ENCODE results near the gene RELN.

The RELN gene

GRCh38 chr7:103528152-103528551 lies 461.3 kb downstream of the RELN start:
- no peak overlapping the region for H3K4me3 ChIP-seq (ENCODE audit: low read depth, low read length)
- DNase-seq (ENCODE audit: low read depth) = no peak
- no peak for TF ChIP-seq CTCF (IDR thresholded peaks at IDR 0.05; ENCODE audit: low read depth, low read length)
- no peak for TF ChIP-seq MYC (IDR thresholded peaks at IDR 0.05; ENCODE audit: low read depth, low read length)
- TF ChIP-seq MAX (IDR thresholded peaks at IDR 0.05; ENCODE audit: low read depth, low read length) = no peak
- no peak for TF ChIP-seq POLR2A (IDR thresholded peaks at IDR 0.05; ENCODE audit: extremely low read depth, insufficient read length)

- no peak for DNase-seq (ENCODE audit: low read depth)
- no peak overlapping the region for H3K4me3 ChIP-seq (ENCODE audit: low read depth, low read length)
- TF ChIP-seq CTCF (IDR thresholded peaks at IDR 0.05; ENCODE audit: low read depth, low read length) (no peak), MYC (IDR thresholded peaks at IDR 0.05; ENCODE audit: low read depth, low read length) (no peak), POLR2A (IDR thresholded peaks at IDR 0.05; ENCODE audit: extremely low read depth, insufficient read length) (no peak), MAX (IDR thresholded peaks at IDR 0.05; ENCODE audit: low read depth, low read length) (no peak)
Measured at GRCh38 chr7:103525937-103526336, 463.5 kb downstream of the RELN start.

- no peak for TF ChIP-seq POLR2A (IDR thresholded peaks at IDR 0.05; ENCODE audit: extremely low read depth, insufficient read length)
- peak; percentile 42; the same call in 1 of the 2 replicates for TF ChIP-seq MYC (IDR thresholded peaks at IDR 0.05; ENCODE audit: low read depth, low read length)
- peak; percentile 34 for TF ChIP-seq CTCF (IDR thresholded peaks at IDR 0.05; ENCODE audit: low read depth, low read length)
- peak; percentile 95 for TF ChIP-seq MAX (IDR thresholded peaks at IDR 0.05; ENCODE audit: low read depth, low read length)
- DNase-seq (ENCODE audit: low read depth) = peak; percentile 53
- no peak overlapping the region for H3K4me3 ChIP-seq (ENCODE audit: low read depth, low read length)
Measured at GRCh38 chr7:103524042-103524907, 465.2 kb downstream of the RELN start.

- H3K4me3 ChIP-seq (ENCODE audit: low read depth, low read length) = no peak overlapping the region
- no peak for DNase-seq (ENCODE audit: low read depth)
- no peak for TF ChIP-seq CTCF (IDR thresholded peaks at IDR 0.05; ENCODE audit: low read depth, low read length)
- no peak for TF ChIP-seq MYC (IDR thresholded peaks at IDR 0.05; ENCODE audit: low read depth, low read length)
- TF ChIP-seq MAX (IDR thresholded peaks at IDR 0.05; ENCODE audit: low read depth, low read length) = no peak
- TF ChIP-seq POLR2A (IDR thresholded peaks at IDR 0.05; ENCODE audit: extremely low read depth, insufficient read length) = no peak
Measured at GRCh38 chr7:103521937-103522336, 467.5 kb downstream of the RELN start.

GRCh38 chr7:103504505-103505135 lies 484.8 kb downstream of the RELN start:
- no peak for DNase-seq (ENCODE audit: low read depth)
- no peak overlapping the region for H3K4me3 ChIP-seq (ENCODE audit: low read depth, low read length)
- TF ChIP-seq MYC (IDR thresholded peaks at IDR 0.05; ENCODE audit: low read depth, low read length) = no peak
- no peak for TF ChIP-seq CTCF (IDR thresholded peaks at IDR 0.05; ENCODE audit: low read depth, low read length)
- TF ChIP-seq MAX (IDR thresholded peaks at IDR 0.05; ENCODE audit: low read depth, low read length) = no peak
- TF ChIP-seq POLR2A (IDR thresholded peaks at IDR 0.05; ENCODE audit: extremely low read depth, insufficient read length) = no peak
